ENCODE measurements around the gene AJAP1.

Gene AJAP1

DNA sequence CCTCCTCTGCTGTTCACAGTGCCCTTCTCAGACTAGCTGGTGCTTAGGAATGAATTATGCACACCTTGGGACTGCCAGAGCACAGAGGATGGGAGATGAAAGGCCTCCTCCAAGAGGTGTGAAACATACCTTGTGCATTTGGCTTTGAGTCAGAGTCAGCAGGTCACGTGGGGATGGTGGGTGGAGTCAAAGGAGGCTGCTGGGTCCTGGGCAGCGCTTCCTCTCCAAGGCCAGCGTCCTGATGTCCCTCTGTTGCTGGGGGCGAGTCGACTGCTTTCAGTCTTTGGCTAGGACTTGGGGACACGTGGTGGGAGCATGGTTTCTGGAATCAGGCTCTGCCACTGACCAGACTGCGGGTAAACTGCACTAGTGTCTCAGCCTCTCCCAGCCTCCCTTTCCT, 91.2 kb downstream of the AJAP1 start:
- H3K79me2 ChIP-seq (ENCODE audit: low read length): no peaks in the 10 kb centered on the region

DNA sequence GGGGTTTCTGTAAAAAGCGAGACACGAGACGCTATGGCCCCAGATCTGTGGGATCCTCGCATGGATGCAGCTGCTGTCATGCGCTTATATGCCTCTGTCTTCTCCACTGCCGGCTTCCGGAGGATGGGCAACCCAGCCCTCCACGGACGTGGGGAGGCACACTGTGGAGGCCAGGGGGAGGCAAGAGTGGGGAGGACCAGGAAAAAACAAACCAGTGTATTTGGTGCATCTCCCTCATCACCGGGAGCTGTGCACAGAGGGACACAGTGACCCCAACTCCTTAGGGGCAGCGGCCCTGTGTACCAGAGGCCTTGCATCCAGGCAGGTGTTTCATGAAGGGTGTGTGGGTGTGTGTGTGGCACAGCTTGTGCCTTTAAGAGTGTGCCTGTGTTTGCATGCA, 95.0 kb downstream of the AJAP1 start:
- H3K27me3 ChIP-seq (ENCODE audit: low read depth, low read length): no peaks in the 10 kb centered on the region
- no peaks in the 10 kb centered on the region for H3K79me2 ChIP-seq (ENCODE audit: low read length)
- no peak overlapping the region for H3K27ac ChIP-seq (ENCODE audit: low read length)
- no peak overlapping the region for H2AFZ ChIP-seq (ENCODE audit: low read depth, low read length)
- H3K36me3 ChIP-seq (replicated peaks; ENCODE audit: low read depth, low read length): no peaks in the 10 kb centered on the region
- H3K4me2 ChIP-seq (ENCODE audit: low read length): no peak overlapping the region
- no peaks in the 10 kb centered on the region for H3K4me1 ChIP-seq (ENCODE audit: low read length)
- no peak overlapping the region for H3K4me3 ChIP-seq (ENCODE audit: low read length)
- no peak for TF ChIP-seq EZH2phosphoT487 (IDR thresholded peaks at IDR 0.05; ENCODE audit: low read depth)
- TF ChIP-seq, protein P1, sequence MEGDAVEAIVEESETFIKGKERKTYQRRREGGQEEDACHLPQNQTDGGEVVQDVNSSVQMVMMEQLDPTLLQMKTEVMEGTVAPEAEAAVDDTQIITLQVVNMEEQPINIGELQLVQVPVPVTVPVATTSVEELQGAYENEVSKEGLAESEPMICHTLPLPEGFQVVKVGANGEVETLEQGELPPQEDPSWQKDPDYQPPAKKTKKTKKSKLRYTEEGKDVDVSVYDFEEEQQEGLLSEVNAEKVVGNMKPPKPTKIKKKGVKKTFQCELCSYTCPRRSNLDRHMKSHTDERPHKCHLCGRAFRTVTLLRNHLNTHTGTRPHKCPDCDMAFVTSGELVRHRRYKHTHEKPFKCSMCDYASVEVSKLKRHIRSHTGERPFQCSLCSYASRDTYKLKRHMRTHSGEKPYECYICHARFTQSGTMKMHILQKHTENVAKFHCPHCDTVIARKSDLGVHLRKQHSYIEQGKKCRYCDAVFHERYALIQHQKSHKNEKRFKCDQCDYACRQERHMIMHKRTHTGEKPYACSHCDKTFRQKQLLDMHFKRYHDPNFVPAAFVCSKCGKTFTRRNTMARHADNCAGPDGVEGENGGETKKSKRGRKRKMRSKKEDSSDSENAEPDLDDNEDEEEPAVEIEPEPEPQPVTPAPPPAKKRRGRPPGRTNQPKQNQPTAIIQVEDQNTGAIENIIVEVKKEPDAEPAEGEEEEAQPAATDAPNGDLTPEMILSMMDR (IDR thresholded peaks at IDR 0.05; ENCODE audit: low read depth, low read length): no peak
- H3K9ac ChIP-seq (ENCODE audit: low read length): no peak overlapping the region
- no peaks in the 10 kb centered on the region for H4K20me1 ChIP-seq (ENCODE audit: insufficient read depth, low read length)
- 0 out of 2 replicates have a peak, but pooled peaks cover 3% of the 10 kb centered on the region for H3K9me3 ChIP-seq (ENCODE audit: insufficient read depth, low read length)

More for the DNA sequence above, 91.2 kb downstream of the AJAP1 start:
- Histone ChIP-seq H4K20me1 (ENCODE audit: insufficient read depth, low read length) (no peaks in the 10 kb centered on the region), H3K4me2 (ENCODE audit: low read length) (no peak overlapping the region), H3K9me3 (ENCODE audit: insufficient read depth, low read length) (no peaks in the 10 kb centered on the region), H3K4me1 (ENCODE audit: low read length) (no peaks in the 10 kb centered on the region), H3K4me3 (ENCODE audit: low read length) (no peak overlapping the region), H3K9ac (ENCODE audit: low read length) (no peak overlapping the region), H3K36me3 (replicated peaks; ENCODE audit: low read depth, low read length) (no peaks in the 10 kb centered on the region), H2AFZ (ENCODE audit: low read depth, low read length) (no peak overlapping the region), H3K27me3 (ENCODE audit: low read depth, low read length) (no peaks in the 10 kb centered on the region), H3K27ac (ENCODE audit: low read length) (no peak overlapping the region)
- TF ChIP-seq EZH2phosphoT487 (IDR thresholded peaks at IDR 0.05; ENCODE audit: low read depth): no peak
- TF ChIP-seq, protein P1 (IDR thresholded peaks at IDR 0.05; ENCODE audit: low read depth, low read length): no peak

DNA sequence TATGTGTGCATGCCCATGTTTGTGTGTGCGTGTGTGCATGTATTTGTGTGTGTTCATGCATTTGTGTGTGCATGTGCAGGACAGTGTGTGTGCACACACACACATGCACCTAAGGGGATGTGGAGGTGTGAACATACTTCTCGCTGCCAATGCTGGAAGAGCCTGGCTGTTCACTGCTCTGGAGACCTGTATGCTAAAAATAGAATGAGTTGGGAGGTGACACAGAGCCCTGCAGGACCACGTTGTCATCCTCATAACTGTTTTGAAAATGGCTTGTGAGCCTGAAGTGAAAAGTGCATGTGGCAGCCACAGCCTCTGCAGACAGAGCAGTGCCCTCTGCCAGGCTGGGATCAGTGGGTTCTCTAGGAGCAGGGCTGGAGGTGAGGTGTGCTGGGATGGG, 95.8 kb downstream of the AJAP1 start:
- Histone ChIP-seq H3K9me3 (ENCODE audit: insufficient read depth, low read length) (0 out of 2 replicates have a peak, but pooled peaks cover 3% of the 10 kb centered on the region), H2AFZ (ENCODE audit: low read depth, low read length) (no peak overlapping the region), H3K4me3 (ENCODE audit: low read length) (no peak overlapping the region), H3K79me2 (ENCODE audit: low read length) (no peaks in the 10 kb centered on the region), H3K27ac (ENCODE audit: low read length) (no peak overlapping the region), H3K9ac (ENCODE audit: low read length) (no peak overlapping the region), H4K20me1 (ENCODE audit: insufficient read depth, low read length) (no peaks in the 10 kb centered on the region), H3K4me2 (ENCODE audit: low read length) (no peak overlapping the region), H3K4me1 (ENCODE audit: low read length) (no peaks in the 10 kb centered on the region), H3K36me3 (replicated peaks; ENCODE audit: low read depth, low read length) (no peaks in the 10 kb centered on the region), H3K27me3 (ENCODE audit: low read depth, low read length) (no peaks in the 10 kb centered on the region)
- TF ChIP-seq, protein P1 (IDR thresholded peaks at IDR 0.05; ENCODE audit: low read depth, low read length): no peak
- TF ChIP-seq EZH2phosphoT487 (IDR thresholded peaks at IDR 0.05; ENCODE audit: low read depth): no peak

DNA sequence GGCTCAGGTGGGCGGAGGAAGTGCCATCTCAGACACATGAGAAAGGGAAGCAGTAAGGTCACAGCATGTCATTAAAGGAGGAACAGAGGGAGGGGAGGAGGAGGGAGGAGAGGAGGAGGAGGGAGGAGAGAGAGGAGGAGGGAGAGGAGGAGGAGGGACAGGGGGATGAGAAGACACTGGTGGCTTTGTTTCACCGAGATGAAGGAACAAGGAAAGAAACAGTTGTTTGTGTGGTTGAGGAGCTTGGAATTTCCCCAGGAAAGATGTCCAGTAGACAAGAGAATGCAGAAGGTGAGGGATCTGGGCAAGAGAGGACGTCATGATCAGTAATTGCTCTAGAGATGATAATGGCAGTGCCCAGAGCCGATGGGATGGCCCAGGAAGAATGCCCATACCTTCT, 97.7 kb downstream of the AJAP1 start:
- Histone ChIP-seq H3K9me3 (ENCODE audit: insufficient read depth, low read length) (0 out of 2 replicates have a peak, but pooled peaks cover 3% of the 10 kb centered on the region), H3K27ac (ENCODE audit: low read length) (no peak overlapping the region), H3K4me2 (ENCODE audit: low read length) (no peak overlapping the region), H3K4me3 (ENCODE audit: low read length) (no peak overlapping the region), H3K4me1 (ENCODE audit: low read length) (no peaks in the 10 kb centered on the region), H3K9ac (ENCODE audit: low read length) (no peak overlapping the region), H2AFZ (ENCODE audit: low read depth, low read length) (no peak overlapping the region), H3K79me2 (ENCODE audit: low read length) (no peaks in the 10 kb centered on the region), H3K36me3 (replicated peaks; ENCODE audit: low read depth, low read length) (no peaks in the 10 kb centered on the region), H3K27me3 (ENCODE audit: low read depth, low read length) (no peaks in the 10 kb centered on the region), H4K20me1 (ENCODE audit: insufficient read depth, low read length) (no peaks in the 10 kb centered on the region)
- no peak for TF ChIP-seq EZH2phosphoT487 (IDR thresholded peaks at IDR 0.05; ENCODE audit: low read depth)
- TF ChIP-seq, protein P1 (IDR thresholded peaks at IDR 0.05; ENCODE audit: low read depth, low read length): no peak

Data from OCI-LY3 (cell line).